Measurements from ENCODE around the gene SLAIN2.
"Not testable (repeated sequence)": the region's sequence is repeated elsewhere in the genome, so short reads cannot be mapped to it uniquely, and the experiment has no call there.

Gene SLAIN2

DNA sequence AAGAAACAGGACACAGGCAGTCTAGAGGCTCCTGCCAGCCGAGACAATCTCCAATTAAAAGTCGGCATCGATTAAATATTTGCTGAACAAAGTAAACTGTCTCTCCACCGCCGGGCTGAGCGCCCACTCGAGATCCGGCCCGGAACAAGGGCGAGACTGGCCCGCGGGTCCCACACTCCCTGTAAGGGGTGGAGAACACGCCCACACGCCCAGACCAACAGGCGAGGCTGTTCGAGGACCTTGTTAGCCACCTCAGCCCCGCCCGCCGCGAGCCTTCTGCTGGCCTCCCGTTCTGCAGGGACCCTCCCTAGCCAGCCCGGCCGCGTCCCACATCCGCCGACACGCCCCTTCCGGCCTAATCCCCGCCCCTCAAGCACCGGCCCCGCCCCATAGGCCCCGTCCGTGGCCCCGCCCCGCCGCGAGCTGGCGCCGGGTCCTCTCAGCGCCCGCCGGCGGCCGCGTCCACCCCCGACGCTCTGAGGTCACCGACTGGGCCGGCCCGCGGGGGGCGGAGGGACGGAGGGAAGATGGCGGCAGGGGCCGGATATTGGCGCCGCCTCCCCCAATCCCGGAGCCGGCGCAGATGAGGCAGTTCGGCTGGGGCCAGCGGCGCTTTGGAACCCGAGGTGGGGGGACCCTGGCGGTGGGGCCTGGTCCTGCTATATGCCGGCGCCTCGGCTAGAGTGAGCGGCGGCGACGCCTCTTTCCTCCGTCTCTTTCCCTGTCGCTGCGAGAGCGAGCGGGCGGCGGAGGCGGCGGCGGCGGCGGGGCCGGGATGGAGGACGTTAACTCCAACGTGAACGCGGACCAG lies at the start of gene SLAIN2:
TSS of gene SLAIN2 (plus strand) at position 565 of the 811 bp plus-strand sequence. CDS start at position 776, 211 bp downstream.
- peak; percentile 98 to 99 for DNase-seq (ENCODE audit: low read depth in 2 of 2)

DNA sequence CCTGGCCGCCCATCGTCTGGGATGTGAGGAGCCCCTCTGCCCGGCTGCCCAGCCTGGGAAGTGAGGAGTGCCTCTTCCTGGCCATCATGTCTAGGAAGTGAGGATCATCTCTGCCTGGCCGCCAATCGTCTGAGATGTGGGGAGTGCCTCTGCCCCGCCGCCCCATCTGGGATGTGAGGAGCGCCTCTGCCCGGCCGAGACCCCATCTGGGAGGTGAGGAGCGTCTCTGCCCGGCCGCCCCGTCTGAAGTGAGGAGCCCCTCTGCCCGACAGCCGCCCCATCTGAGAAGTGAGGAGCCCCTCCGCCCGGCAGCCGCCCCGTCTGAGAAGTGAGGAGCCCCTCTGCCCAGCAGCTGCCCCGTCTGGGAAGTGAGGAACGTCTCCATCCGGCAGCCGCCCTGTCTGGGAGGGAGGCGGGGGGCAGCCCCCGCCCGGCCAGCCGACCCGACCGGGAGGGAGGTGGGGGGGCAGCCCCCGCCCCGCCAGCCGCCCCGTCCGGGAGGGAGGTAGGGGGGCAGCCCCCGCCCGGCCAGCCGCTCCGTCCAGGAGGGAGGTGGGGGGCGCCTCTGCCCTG lies 49.0 kb upstream of the SLAIN2 start:
- DNase-seq (ENCODE audit: low read depth in 2 of 2): not testable (repeated sequence)

DNA sequence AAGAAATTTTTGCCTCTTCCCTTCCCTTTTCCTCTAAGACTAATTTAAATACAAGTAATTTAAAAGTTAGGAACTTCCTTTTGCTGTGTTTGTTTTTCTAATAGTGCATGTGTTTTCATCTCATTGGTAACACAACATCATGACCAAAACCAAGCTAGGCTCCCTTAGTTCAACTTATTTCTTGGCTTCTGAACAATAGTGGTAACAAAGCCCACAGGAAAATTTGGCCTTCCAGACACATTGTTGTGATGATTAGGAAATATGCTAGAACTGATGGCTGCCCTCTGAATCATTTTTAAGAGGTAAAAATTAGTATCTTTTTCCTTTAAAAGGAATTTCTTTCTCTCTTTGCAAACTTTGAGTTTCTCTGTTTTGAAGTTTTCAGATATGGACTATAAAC lies 46.2 kb upstream of the SLAIN2 start:
- DNase-seq (ENCODE audit: low read depth in 2 of 2): no peak

DNA sequence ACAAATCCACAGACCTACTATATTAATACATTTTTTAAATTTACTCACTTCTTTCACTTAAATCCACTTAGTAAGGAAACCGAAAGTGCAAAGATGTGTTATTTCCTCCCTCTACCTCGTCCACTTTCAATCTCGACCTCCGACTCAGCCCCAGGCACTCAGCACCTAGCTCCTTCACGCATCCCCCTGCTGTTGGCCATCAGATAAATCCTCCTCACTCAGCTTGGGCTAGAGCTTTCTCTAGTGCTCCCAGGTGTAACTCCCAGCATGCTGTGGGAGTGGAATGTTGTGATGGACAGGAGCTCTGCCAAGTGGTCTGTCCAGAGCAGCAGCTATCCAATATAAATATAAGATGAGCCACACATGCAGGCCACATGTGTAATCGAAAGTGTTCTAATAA lies 45.0 kb upstream of the SLAIN2 start:
- no peak for DNase-seq (ENCODE audit: low read depth in 2 of 2)

DNA sequence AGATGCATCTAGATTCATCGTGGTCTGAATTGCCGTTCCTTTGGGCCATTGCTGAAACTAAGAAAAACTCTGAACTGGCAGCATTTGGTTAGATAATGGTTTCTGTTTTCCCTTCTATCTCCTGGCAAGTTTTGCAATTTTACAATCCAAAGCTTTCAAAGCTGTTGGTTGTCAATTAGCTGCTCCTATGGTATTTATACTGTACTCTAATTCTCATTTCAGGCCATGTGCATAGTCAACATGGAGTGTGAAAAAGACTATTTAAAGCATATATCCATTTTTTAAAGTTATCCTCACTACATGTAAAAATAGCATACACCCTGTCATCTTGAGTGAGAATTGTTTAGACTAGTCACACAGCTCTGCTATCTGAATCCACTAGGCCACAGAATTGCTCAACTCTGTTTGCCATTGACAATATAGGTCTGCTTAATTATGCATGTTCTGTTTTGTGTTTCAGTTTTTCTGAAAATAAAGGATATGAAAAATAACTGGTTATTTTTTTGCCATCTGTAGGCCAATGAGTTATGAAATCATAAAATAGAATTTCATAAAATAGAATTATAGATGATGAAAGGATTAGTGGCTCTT lies 44.0 kb upstream of the SLAIN2 start:
- no peak for DNase-seq (ENCODE audit: low read depth in 2 of 2)

DNA sequence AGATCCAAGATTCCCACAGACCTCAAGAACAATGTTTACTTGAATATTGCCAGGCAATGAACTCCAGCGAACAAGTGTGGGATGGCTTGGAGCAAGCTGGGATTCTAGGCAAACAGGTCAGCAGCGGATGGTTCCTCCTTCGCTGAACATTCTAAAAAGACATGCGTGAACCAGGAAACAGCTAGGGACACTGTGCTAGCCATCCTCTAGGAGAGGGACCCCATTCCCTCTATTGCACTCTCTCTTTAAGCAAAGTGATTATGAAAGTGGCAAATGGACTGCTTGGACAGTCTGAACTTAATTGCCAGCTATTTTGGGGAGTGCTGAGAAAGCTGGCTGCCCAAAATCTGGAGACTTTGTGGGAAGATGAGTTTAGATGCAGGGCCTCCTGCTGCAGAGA lies 41.8 kb upstream of the SLAIN2 start:
- no peak for DNase-seq (ENCODE audit: low read depth in 2 of 2)

DNA sequence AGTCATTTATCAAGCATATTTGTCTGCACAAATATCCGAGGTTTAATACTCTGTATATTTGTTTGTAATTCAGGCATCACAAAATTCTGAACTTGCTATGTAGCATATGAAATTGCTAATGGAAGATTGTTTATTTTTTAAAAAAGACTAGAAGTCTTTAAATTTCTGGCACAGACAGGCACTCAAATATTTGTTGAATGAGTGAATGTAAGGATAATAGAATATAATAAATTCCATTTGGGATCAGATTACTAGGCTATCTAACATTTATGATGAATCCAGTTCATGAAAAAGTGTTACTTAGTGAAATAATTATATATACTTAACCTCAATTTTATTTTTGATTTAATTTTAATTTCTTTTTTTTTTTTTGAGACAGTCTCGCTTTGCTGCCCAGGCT lies 41.3 kb upstream of the SLAIN2 start:
- DNase-seq (ENCODE audit: low read depth in 2 of 2): no peak

DNA sequence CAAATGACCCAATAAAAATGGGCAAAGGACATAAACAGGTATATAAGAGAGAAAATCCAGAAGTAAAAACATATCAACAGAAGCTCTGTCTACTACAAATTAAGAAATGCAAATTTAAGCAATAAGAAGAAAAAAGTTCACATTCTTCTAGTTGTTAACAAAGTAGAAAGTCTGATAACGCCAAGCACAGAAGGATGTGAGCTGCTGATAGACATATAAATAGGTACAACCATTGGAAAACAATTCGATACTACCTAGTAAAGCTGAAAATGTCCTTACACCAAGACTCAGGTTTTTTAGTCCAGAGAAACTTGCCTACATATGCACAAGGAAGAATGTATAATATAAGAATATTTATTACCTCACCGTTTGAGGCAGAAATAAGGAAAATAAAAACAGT lies 35.8 kb upstream of the SLAIN2 start:
- no peak for DNase-seq (ENCODE audit: low read depth in 2 of 2)

DNA sequence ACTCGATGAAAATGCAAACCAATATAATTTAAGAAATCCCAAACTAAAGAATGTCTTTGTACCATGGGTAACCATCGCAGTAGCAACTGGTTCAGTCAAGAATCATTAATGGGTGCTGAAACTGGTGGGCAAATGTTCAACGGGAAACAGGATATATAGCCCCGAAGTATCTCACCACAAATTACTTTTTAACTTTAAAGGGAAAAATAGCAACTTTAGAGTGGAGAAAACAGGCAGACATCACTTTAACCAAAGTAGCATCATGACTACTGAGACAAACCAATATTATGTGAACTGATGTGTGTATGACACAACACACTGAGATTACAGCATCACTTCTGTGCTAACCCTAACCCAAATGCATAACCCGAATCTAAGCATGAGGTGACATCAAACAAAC lies 33.8 kb upstream of the SLAIN2 start:
- DNase-seq (ENCODE audit: low read depth in 2 of 2): no peak

DNA sequence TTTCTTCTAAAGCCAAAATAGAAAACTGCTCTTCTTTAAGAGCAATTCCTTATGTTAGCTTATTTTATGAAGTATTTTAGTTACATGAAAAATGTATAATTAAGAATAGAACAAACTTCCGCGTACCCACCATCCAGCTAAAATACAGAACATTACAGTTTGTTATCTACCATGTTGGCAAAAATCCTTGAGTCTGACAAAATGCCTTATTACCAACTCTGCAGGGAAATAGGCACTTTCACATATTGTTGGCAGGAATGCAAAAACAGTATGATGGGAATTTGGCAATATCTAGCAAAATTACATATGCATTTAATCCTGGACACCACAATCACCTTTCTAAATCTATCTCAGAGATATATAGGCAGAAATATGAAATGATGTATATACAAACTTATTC lies 32.4 kb upstream of the SLAIN2 start:
- DNase-seq (ENCODE audit: low read depth in 2 of 2): no peak

DNA sequence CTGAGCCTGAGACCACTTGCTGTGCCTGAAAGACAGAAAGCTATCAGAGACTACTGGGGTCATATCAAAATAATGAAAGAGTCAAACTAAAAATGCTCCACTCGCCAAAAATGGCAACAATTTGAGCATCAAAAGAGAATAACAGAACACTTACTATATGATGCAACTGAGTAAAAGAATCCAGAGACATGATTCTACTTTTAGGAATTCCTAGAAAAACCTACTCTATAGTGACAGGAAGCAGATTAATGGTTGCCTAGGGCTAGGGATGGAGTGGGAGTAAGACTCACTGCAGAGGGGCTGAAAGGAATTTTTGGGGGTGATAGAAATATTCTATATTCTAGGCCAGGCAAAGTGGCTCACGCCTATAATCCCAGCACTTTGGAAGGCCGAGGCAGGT lies 29.4 kb upstream of the SLAIN2 start:
- DNase-seq (ENCODE audit: low read depth in 2 of 2): no peak

DNA sequence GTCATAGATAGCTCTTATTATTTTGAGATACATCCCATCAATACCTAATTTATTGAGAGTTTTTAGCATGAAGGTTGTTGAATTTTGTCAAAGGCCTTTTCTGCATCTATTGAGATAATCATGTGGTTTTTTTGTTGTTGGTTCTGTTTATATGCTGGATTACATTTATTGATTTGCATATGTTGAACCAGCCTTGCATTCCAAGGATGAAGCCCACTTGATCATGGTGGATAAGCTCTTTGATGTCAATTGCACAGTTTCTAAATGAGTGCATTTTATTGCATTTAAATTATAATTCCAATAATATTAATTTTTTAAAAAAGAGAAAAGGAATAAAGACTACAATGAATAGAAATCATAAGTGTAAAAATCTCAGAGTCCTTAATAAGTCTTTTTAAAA lies 26.6 kb upstream of the SLAIN2 start:
- not testable (repeated sequence) for DNase-seq (ENCODE audit: low read depth in 2 of 2)

DNA sequence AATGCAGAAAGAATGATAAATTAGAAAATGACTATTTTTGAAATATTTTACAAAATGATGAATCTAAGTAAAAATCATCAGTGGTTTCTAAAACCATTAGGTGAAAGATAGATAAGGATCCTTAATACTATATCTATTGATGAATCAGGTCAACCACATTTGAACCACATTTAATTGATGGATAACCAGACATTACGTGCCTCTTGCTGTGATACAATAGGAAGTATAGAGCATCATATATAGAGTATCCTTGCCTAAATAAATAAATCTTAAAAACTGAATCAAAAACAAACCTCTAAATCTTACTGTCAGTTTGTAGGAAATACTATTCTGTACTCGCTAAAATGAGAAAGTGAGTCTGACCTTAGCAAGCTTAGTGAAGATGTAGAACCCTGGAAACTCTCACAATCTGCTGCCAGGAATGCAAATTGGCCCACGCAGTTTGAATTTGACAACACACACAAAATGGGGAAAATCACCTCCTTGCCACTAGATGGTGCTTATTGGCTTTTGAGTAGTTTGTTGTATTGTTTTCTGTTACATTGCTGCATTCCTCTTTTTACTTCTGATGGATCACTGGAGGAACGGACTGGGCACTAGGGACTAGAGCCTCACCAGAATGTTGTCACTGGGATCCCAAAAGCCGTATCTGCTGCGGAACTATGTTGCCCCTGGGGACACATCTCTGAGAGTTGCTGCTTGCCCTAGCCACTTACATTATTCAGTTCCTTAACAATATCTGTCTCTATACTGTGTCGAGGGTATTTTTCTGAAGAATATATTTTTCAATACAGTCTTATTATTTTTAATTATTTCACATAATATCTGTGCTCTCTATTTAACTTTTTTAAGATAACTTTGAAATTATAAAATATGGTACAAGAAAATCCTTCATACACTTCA lies 25.4 kb upstream of the SLAIN2 start:
- DNase-seq (ENCODE audit: low read depth in 2 of 2): peak in 1 of 2 donors; percentile 22

DNA sequence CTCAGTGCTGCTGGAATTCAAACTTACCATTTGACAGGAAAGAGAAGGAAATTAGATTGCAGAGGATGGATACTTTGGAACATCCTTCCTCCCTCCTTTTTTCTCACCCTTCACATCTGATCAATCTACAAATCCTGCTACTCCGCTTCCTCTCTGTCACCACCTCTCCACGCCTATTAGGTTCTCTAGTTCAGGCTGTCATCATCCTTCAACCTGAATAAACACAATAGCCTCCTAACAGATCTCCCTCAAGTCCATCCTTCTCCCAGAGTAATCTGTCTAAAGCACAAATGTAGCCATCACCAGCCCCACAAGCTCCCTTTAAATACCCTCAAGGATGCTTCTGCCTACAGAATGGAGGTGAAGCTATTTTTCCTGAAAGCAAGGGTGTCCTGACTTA lies 20.0 kb upstream of the SLAIN2 start:
- no peak for DNase-seq (ENCODE audit: low read depth in 2 of 2)

DNA sequence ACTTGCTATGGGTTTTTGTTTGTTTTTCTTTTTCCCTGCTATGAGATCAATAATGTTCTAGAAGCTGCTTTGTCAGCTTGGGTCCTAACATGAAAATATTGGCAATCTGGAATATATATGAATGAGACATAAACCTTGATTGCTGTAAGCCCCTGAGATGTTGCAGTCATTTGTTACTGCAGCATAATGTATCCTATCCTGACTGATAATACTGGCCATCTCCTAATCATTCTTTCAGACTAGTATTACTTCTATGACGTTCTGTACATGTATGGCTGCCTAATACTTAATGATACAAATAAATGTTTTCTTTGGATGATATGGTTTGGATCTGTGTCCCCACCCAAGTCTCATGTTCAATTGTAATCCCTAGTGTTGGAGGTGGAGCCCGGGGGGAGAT lies 19.3 kb upstream of the SLAIN2 start:
- no peak for DNase-seq (ENCODE audit: low read depth in 2 of 2)

DNA sequence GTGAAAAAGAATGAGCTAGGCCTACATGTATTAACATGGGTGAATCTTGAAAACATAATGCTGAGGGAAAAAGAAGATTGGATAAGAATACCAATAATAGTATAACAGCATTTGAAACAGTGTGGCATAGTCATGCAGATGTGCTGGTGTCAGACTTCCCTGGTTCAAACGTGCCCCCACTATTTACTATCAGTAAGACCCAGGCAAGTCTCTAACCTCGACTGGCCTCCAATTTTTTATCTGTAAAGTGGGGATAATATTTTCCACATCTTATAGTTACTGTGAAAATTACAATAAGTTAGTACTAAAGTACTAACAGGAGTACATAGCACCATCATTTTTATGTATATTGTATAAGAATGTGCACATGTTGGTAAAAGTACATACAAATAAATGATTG lies 17.0 kb upstream of the SLAIN2 start:
- no peak for DNase-seq (ENCODE audit: low read depth in 2 of 2)

DNA sequence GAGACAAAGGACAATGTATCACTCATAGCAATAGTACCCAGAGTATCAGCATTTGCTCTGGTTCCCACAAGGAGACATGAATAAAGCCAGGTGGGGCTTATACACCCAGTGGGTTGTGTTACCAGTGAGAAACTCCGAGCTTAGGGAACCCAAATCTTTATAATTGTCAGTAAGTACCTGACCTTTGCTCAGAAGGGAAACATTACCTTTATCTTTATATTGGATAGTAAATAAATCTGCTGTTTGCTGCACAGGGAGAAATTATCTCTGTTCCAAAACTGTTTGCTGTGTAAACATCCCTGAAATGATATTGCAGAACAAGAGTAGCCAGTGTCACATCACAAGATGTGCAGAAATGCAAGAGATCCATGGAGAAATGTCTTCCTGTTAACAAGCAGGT lies 12.1 kb upstream of the SLAIN2 start:
- no peak for DNase-seq (ENCODE audit: low read depth in 2 of 2)

DNA sequence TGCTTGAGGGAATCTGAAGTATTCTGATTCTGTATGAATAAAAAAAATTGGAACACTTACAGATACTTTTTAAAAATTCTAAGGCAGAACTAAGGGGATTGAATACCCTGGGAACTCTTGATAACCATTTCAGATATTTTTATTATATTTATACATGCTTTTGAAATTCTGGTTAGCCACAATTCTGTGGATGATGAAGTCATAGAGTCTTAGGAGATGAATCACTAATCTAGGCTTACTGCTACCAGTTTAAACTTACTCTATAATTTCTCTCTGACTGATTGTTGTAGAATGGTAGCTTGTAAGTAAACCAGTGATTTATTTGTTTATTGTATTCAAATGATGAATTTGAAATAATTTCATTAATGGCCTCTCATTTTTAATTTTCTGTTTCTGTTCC lies 11.4 kb upstream of the SLAIN2 start:
- DNase-seq (ENCODE audit: low read depth in 2 of 2): no peak

DNA sequence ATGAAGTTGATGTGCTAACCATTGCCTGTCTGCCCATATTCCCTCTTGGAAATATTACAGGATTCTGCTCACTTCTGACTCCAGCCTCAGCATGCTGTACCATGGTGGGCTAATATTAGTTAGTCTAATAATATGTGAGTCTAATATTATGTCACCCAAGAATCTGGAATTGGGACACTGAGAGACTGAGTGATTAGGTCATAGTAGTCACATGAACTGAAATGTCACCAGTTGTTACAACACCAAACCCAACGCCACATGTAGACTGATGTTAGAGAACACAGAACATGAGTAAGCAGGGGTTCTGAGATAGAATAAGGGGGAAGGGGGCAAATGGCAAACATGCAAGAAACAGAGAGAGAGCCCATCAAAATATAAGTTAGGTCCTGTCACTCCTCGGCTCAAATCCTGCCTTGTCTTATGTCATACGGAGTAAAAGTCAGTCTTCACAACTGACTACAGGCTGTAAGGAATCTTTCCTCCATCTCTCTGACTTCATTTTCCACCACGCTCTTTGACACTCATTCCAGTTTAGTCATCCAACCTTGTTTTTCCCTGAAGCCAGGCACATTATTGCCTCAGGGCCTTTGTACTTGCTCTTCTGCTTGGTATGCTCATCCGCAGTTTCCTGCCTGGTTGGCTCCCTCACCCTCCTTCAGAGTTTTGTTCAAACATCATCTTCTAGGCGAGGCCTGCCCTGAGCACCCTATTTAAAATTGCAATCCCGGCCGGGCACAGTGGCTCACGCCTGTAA lies 9.6 kb upstream of the SLAIN2 start:
- no peak for DNase-seq (ENCODE audit: low read depth in 2 of 2)

DNA sequence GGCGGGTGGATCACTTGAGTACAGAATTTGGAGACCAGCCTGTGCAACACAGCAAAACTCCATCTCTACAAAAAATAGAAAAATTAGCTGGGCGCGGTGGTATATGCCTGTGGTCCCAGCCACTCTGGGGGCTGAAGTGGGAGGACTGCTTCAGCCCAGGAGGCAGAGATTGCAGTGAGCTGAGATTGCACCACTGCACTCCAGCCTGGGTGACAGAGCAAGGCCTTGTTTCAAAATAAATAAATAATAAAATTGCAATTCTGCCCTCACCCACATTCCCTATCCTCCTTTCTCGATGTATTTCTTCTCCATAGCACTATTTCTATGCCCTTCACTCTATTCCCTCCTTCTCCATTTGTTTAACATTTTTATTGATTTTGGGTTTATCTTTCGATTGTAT lies 8.7 kb upstream of the SLAIN2 start:
- no peak for DNase-seq (ENCODE audit: low read depth in 2 of 2)

DNA sequence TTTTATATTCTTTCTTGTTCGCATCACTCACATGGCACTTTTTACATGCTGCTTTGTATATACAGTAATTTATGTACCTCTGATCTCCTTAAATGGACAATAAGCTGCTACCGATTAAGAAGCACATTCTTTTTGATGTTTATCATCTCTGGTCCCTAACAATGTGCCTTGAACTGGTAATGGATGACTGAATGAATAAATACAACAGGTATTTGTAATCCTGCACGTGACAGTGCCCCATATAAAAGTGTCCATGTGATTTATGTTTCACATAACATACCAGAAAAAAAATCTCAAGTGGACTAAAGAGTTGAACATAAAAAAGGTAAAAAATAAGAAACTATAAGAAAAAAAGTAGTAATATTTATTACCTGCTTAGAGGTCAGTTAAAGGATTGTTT lies 7.7 kb upstream of the SLAIN2 start:
- DNase-seq (ENCODE audit: low read depth in 2 of 2): no peak

DNA sequence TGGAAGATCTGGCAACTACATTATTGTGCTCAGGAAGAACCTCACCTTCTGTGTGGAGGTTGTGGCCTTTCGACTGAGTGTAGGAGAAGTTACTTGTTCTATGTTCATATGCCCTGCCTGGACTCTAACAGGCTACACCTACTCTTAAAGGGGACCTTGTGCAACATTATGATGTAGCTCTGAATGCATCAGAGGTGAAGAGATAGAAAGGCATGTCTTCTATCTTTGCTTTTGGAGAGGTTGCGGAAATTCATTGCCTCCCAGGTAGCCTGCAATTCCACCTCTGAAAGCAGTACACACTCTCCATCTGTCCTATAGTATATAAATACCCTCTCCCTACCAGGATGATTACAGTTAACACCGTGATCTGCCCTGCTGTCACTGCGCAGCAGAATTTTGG lies 7.1 kb upstream of the SLAIN2 start:
- DNase-seq (ENCODE audit: low read depth in 2 of 2): no peak
